Activated naive CD4-positive, alpha-beta T cell treated with Interleukin-2 at 50 U/mL for 16 hours (primary cell): ENCODE data around the gene ACTL7A.

Experiments
- DNase-seq: peaks from one replicate; pipeline ENCODE4 v3.0.0-alpha.2; 2020

Gene ACTL7A

DNA sequence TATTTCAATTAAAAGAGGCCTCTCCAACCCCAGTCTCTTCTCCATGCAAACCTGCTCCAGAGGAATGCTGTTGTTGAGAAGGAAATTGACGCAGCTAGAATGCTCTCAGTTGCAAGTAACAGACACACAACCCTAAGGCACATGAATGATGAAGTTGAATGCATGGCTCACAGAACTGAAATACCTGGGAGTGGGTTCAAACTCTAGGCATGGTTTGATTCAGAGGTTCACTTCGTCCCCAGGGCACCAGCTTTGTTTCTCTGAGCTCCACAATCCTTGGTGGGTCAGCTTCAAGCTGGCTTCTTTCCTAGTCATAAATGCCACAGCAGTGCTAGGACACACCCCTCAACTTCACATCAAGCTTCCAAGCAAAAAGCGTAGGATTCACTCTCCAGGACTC, 10.9 kb upstream of the ACTL7A start:
- no peak for DNase-seq

DNA sequence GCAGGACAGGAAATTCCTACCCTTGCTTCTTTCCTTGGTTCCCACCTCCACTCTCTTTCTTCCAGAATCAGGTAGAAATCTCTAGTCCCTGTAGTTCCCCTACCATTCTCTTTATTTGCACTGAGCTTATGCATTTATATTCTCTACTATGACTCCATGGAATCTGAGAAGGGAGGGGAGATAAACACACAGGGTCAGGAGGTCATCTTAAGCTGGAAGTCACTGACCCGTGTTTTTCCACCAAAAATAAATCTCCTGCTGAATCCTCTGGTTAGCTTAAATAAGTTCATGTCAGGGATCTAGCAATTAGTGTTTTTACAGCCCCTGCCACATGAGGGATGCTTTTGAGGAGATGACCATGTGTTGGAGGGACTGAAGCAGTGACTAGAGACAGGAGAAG, 10.0 kb upstream of the ACTL7A start:
- DNase-seq: no peak

GRCh38 chr9:108854094-108854493, 8.0 kb upstream of the ACTL7A start:
- DNase-seq: no peak

DNA sequence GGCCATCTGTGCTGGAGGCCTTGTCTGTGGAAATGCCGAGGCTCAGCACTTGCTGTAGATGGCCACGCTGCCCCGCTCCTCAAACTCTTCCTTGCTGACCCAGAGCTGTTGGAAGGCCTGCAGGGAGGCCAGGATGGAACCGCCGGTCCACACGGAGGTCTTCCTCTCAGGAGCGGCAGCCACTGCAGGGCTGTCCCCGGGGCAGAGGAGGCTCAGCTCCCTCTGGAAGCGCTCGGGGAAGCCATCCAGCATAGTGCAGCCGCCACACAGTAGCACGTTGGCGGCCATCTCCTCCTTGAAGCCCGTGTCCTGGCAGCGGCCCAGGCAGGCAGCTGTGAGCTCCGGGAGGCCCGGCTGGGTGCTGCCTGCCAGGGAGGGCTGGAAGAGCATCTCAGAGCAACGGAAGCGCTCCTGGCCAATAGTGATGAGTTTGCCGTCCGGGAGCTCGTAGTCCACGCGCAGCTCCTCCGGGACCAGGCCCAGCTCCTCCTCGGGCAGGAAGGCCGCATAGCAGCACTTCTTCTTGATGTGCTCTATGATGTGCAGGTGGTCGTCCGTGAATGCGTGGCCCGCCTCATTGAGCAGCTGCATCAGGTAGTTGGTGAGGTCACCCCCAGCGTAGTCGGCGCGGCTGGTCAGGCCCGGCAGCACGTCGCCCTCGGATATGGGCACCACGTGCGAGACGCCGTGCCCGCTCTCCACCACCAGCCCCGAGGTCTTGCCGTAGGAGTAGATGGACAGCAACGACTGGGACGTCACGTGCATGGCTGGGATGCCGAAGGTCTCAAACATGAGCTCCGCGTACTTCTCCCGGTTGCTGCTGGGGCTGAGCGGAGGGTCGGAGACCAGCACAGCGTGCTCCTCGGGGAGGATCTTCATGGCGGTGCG, 7.2 kb upstream of the ACTL7A start:
- DNase-seq: no peak

DNA sequence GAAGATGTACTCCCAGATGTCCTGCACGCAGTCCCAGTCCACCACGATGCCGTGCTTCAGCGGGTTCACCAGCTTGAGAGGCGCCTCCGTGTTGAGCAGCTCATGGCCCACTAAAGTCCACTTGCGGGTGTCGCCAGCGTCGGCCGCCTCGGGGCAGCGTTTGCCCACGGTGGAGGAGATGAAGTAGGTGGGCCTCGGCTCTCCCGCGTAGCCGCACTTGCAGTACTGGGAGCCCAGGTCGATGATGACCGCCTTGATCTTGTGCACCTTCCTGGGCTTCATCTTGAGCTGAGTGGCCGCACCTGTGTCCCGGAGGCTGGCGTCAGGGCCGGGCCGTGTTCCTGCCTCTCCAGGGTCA, 6.6 kb upstream of the ACTL7A start:
- DNase-seq: no peak

DNA sequence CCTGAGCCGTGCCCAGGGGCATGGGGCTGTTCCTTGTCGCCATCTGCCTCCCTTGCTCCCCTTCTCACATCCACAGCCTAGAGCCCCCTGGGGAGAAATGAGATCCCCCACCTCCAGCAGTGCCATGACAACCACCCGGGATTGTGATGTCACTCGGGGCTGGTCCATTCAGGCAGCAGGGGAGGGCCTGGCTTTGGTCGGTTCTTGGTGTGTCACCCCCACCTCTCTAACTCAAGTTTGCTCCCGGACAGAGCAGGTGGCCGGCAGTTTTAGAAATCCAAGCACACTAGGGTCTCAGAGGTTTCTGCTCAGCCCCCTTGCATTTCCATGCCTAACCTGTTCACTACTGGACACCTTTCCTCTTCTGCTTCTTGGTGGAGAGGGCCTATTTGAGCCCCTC, 6.2 kb upstream of the ACTL7A start, which contains the start of gene ACTL7B:
Gene ACTL7B (minus strand): TSS at position 99 of the 400 bp plus-strand sequence. CDS start 56 bp downstream, at position 43.
- no peak for DNase-seq

GRCh38 chr9:108857572-108857971, 4.5 kb upstream of the ACTL7A start:
- no peak for DNase-seq

DNA sequence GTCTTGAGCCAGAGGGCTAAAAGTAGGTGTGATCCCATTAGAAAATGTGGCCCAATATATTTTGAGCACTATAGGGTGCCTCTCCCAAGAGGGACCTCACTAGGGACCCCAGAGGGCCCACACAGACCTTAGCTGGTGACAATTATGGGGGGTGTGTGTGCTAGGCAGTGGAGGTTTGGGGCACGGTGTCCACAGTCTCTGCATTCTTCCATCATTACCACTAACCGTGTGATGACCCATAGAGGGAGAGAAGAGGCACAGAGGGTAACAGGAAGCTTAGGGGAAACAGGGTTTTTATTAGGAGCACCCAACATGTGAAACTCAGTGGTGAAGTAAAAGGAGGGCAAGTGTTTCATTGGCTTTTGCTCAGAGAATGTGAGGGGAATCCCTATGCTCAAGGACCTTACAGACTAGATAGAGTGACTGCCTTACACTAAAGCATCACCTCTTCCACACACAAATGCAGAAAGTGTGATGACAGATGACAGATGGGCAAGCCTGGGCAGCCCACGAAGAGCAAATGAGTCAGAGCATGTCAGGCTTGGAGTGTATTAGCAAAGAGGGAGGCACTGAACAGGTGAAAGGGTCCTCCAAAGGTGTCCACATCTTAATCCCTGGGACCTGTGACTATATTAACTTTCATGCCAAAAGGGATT, 2.5 kb upstream of the ACTL7A start:
- no peak for DNase-seq

DNA sequence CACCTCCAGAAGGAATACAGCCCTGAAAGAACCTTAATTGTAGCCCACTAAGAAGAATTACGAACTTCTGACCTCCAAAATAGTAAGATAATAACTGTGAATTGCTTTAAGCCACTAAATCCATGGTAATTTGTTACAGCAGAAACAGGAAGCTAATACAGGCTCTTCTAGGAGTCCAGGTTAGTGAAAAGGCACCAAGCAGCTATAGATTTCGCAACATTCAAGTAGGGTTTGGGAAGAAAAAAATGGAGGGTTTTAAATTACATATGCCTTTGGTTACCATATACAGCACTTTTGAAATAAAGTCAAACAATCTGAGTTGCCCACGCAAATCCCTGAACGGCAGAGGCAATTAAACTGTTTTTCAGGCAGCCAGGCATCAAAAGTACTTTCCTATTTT, 1.7 kb upstream of the ACTL7A start:
- no peak for DNase-seq

DNA sequence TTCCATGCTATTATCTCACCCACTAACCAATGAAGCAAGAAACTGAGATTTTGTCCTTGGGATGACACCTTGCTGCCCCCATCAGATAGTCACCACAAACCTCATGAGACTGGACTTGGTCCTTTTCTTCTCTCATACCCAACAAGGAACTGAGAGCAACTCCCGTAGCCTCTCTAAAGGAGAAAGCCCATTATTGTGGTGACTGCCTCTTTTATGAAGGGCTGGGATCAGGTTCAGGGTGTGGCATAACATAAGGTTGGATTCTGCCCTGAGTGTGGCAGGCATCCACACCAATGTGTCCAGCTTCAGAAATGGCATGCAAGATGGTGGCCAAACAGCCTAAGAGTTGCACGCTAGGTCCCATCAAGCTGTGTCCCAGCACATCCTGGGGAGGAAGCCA, 1.3 kb upstream of the ACTL7A start:
- no peak for DNase-seq

GRCh38 chr9:108861464-108861863, 602 bp upstream of the ACTL7A start:
- no peak for DNase-seq

GRCh38 chr9:108863891-108864290, 1.8 kb downstream of the ACTL7A start:
- DNase-seq: no peak

- DNase-seq: no peak
Measured at GRCh38 chr9:108864446-108864845, 2.4 kb downstream of the ACTL7A start.

GRCh38 chr9:108865037-108865436, 3.0 kb downstream of the ACTL7A start:
- DNase-seq: no peak

DNA sequence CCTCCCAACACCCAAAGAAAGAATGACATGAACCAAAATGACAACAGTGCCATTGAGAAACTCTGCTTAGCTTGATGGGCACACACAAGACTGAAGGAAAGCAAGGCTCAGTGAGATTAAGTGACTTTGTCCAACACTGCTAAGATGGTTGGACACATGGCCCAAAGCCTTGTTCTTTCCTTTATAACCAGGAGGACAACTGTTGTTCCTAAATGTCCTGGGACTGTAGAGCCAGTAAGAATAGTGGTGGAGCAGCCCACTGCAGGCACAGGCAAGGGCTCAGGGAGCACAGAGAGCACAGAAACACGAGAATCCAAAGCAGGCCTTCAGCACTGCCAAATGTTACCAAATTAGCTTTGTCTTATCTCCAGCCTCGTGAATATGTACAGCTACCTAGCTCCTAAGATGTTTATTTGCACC, 3.9 kb downstream of the ACTL7A start:
- no peak for DNase-seq

DNA sequence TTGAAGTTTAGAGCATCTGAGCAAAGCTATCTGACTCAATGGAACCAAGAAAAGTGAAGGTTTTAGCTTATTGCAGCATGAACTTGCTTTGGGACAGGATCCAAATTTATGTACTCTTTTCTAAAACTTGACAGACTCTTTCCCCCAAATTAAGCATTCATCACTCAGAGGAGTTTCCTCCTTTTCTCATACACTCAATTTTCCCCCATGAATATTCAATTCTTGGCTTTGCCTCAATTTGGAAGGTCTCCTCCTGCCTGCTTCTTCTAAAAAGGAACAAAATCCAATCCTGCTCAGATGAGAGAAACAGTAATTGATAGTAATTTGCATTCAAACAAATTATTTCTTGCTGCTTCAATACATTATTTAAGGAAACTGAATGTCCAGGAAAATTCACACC, 5.0 kb downstream of the ACTL7A start:
- DNase-seq: no peak

DNA sequence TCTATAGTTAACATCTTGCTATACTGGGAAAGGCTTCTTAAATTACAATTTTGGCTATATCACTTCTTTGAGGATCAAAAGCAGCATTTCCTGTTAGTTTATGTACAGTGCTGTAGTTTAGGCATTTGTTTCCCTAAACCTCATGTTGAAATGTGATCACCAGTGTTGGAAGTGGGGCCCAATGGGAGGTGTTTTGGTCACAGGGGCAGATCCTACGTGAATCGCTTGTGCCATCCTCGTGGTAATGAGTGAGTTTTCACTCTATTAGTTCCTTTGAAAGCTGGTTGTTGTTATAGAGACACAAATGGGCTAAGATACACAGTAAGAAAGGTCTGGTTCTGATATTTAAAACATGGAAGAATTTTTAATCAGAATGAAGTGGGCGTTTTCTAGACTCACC, 5.8 kb downstream of the ACTL7A start:
- DNase-seq: no peak

- DNase-seq: no peak
Measured at GRCh38 chr9:108869092-108869725, 7.1 kb downstream of the ACTL7A start.

DNA sequence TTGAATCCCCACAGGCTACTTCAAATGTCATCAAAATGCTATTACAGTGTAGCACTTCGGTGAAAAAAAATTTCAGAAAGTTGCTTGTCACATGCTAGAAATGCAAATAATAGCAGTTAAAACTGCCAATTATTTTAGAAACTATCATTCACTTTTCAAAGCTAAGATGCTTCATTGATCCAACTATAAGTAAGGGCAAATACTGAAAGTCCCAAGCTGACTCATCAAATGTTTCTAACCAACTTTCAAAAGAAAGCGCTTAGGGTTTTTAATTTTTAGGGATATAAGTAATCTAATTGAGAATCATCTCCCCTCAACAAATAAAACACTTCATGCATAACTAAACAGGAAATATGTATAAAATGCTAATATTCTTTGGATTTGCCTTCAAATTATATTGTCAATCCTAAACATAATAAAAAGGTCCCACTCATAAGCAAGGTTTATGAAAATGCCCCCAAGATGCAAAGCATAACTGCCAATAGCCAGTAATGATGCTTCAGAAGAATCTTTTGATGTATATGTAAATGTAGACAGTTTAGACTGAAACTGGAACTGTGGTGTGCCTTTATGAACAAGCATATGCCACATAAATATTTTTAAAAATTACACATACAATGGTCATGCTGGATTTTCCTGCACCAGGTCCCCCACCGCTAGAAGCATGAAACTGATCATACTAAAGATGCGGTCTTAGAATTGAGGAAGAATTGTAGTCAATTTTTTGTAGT, 12.2 kb downstream of the ACTL7A start:
- no peak for DNase-seq

DNA sequence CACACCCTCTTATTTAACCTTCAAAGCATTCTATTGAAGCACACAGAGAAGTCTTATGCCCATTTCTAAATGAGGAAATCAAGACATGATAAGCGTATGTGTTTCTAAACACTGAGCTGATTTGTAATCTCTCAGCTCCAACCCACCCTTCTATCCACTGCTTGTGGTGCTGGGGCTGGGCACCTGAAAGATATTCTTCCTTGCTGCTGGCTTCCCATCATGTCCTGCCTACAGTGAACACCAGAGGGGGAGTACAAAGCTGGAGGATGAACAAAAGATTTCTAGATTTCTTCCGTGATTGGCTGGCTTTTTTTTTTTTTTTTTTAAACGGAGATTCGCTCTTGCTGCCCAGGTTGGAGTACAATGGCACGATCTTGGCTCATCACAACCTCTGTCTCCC, 14.4 kb downstream of the ACTL7A start:
- DNase-seq: no peak

- DNase-seq: no peak
Measured at GRCh38 chr9:108877524-108877923, 15.5 kb downstream of the ACTL7A start.

DNA sequence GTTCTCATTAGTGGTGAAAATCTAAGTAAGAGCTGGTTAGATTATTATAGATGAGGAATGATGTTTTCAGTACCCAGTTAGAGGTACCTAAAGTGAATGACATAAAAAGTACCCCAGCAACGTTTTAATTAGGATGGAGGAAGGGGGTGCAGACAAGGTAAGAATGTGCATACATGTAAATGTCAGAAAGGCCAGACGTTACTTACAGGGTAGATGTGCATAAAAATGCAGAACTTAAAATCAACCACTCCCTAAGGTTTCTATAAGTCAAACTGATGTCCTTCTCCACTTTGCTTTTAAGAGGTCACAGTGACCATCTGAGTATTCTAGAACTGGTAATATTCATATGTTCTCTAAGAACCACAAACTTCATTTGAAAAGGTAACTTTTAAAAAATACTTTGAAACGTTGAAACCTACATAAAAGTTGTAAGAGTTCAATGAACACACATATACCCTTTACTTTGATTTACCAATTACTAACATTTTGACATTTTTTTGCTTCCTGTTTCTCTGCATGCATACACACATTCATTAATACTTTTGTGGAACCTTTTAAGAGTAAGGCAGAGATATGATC, 18.8 kb downstream of the ACTL7A start:
- no peak for DNase-seq
